EL (cell line): ENCODE data around the gene SMTNL2.
A peak's percentile ranks its signal among the peaks of the same experiment; 100 is the strongest.

ENCODE experiments used
- DNase-seq: peaks from one replicate; pipeline ENCODE4 v3.0.0-alpha.2; 2016

SMTNL2 gene

GRCh38 chr17:4547118-4547906 lies 37.0 kb upstream of the SMTNL2 start:
- DNase-seq, result no peak

GRCh38 chr17:4548061-4548461 lies 36.3 kb upstream of the SMTNL2 start:
- DNase-seq, result no peak

GRCh38 chr17:4548721-4549531 lies 35.4 kb upstream of the SMTNL2 start:
- DNase-seq, result peak; percentile 64

- no peak for DNase-seq
Measured at GRCh38 chr17:4549781-4550533, 34.4 kb upstream of the SMTNL2 start.

- DNase-seq, result no peak
Measured at GRCh38 chr17:4550534-4551039, 33.7 kb upstream of the SMTNL2 start.

- no peak for DNase-seq
Measured at GRCh38 chr17:4551141-4551540, 33.2 kb upstream of the SMTNL2 start.

GRCh38 chr17:4551796-4552525 lies 32.4 kb upstream of the SMTNL2 start:
- DNase-seq, result no peak

GRCh38 chr17:4553669-4554068 lies 30.7 kb upstream of the SMTNL2 start:
- no peak for DNase-seq

- no peak for DNase-seq
Measured at GRCh38 chr17:4554441-4554996, 29.8 kb upstream of the SMTNL2 start.

GRCh38 chr17:4554997-4555799 lies 29.1 kb upstream of the SMTNL2 start, which contains the start of gene MYBBP1A:
MYBBP1A (minus strand) TSS chr17:4555384; CDS start chr17:4555324, 60 bp downstream.
- DNase-seq, result peak; percentile 96

GRCh38 chr17:4555873-4556759 lies 28.2 kb upstream of the SMTNL2 start:
- DNase-seq, result no peak

GRCh38 chr17:4556996-4557395 lies 27.3 kb upstream of the SMTNL2 start:
- DNase-seq, result no peak

- no peak for DNase-seq
Measured at GRCh38 chr17:4557626-4558346, 26.5 kb upstream of the SMTNL2 start.

GRCh38 chr17:4558347-4558971 lies 25.9 kb upstream of the SMTNL2 start:
- DNase-seq, result no peak

GRCh38 chr17:4559139-4559791 lies 25.1 kb upstream of the SMTNL2 start:
- DNase-seq, result no peak

- DNase-seq, result no peak
Measured at GRCh38 chr17:4559966-4560365, 24.4 kb upstream of the SMTNL2 start.

- no peak for DNase-seq
Measured at GRCh38 chr17:4560421-4560820, 23.9 kb upstream of the SMTNL2 start, which contains the start of gene GGT6. GGT6 (minus strand) TSS chr17:4560577; CDS start chr17:4560521, 56 bp downstream.

GRCh38 chr17:4560837-4561256 lies 23.5 kb upstream of the SMTNL2 start:
- no peak for DNase-seq
